SW 1271 (cell line): ENCODE data around the gene NIPAL4.
A peak's percentile ranks its signal among the peaks of the same experiment; 100 is the strongest.
"Not testable (repeated sequence)": the region's sequence is repeated elsewhere in the genome, so short reads cannot be mapped to it uniquely, and the experiment has no call there.

ENCODE experiments used
- DNase-seq, 2 experiments: peaks; one replicate each; lab custom pipeline; 2025; lab: John Stamatoyannopoulos, UW

Gene NIPAL4

DNA sequence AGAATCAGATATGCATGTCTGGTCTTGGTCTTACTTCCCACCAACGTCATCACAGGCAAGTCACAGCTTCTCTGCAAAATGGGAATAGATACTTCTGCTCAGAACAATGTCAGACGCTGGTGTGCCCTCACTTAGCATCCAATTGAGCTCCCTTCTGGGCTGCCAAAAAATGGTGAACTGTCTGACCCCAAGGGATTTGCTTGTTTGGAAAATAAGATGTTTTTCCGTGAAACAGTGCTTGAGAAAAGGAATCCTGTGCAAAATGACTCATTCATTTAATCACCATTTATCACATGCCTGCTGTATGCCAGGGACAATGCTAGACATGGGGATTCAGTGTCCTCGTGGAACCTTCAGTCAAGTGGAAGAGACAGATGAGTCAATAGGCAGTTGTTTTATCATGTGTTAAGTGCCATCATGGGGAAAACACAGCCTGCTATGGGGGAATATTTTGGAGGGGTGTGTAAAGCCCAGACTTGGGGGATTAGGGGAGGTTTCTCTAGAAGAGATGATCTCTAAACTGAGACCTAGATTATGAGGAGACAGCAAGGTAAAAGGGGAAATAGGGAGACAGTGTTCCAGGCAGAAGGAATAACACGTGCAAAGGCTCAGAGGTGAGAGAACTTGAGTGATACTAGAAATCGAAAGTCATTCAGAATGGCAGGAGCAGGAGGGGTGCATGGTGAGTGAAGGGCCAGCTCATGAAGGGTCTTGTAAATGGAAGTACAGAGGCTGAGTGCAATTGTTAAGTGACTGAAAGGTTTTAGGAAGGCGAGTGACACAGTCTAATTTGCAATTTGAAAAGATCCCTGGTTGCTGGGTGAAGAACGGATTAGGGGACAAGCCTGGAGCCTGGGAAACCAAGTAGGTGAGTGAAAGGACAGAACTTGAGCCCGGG is 3.9 kb downstream of the NIPAL4 start:
- DNase-seq = no peak

DNA sequence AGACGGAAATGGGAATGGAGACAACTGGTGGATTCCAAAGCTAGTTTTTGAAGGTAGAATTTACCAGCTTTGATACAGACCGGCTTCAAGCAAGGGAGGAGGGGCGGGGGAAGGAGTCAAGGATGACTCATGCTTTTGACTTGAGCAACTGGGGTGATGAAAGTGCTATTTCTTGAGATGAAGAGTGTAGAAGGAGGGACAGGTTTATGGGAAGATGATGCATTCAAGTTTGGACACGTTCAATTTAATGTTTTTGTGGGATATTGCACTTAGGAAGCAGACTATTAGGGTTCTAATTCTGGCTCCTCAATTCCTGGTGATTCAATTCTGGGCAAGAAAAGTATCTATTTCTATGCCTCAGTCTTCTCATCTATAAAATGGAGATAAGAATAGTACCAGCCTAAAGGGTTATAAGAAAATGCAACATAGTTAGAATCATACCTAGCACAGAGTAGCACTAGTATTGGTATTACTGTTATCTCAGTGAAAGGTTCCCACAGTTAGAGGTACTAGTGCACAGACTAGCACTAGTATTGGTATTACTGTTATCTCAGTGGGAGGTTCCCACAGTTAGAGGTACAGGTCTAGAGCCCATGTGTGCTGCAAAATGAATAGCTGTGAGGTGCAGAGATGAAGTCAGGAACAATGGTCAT is 4.6 kb downstream of the NIPAL4 start:
- DNase-seq = peak in 1 of 2 experiments; percentile 31

DNA sequence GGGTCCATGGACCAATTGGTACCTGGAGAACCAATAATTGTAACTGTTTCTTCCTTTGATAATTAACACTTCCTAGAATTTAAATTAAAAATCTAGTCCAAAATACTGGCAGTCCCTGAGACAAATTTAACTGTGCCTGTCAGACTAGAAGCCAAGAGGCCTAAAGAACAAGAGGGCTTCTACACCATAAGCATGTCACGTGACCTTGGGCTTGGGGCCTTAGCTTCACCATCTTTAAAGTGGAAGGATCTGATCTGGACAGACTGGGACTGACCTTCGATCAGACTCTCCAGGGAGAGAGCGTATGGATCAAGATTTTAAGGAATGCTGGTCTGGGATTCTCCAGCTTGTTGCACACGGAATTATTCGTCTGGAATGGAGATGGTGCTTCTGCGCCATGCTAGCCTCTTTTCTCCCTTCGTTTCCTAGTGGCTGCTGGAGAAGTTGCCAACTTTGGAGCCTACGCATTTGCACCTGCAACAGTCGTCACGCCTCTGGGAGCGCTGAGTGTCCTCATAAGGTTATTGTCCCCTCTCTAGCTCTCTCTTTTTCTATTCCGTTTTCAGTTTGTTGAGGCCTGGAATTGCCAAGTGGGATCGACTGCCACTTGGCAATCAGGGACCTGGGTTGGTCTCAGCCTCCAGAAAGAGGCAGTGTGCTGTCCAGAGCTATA is 8.4 kb downstream of the NIPAL4 start:
- DNase-seq = no peak

DNA sequence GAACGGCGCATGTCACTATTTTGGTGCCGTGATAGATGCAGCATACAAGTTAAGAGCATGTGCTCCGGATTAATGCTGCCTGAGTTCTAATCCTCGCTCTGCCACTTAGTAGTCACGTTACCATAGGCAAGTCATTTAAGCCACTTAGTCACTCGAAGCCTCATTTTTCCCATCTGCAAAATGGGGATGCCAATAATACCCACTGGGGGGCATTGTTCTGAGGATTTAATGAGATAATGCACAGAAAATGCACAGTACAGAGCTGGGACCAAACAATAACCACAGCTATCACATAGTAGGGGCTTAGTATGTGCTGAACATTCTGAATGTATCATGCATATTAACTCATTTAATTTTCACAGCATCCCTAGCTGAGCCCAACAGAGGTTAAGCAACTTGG is 9.1 kb downstream of the NIPAL4 start:
- no peak for DNase-seq

DNA sequence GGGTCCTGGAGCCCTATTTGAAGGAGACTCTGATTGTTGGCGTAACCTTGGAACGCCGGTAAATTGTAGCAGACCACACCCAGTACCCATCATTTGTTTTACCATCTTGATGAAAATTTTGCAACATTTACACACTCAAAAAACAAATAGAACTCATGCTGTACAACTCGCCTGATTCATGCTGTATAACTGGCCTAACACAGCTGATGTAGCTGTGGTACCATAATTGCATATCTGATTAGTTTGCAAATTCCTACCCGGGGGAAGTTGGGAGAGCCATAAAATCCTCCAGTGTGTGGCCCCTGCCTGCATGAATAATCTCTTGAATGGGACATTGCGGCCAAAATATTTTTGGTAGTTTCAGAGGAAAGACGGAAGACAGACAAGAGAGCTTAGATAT is 9.7 kb downstream of the NIPAL4 start:
- no peak for DNase-seq

DNA sequence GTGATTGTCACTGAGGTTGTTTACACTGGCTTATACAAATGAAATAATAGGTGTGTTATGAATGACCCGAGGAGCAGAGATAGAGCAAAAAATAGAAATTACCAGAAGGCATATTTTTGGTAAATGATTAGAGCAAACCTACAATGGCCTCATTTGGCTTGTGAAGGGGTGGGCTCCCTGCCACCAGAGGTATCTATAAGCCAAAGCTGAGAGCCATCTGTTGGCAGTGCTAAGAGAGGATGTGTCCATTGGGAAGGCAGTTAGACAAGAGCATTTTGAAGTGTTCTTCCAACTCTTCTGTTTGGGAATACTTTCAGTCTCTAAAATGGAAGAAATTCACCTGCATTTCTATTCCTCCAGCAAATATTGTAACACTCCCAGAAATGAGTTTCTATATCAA is 10.6 kb downstream of the NIPAL4 start:
- no peak for DNase-seq

DNA sequence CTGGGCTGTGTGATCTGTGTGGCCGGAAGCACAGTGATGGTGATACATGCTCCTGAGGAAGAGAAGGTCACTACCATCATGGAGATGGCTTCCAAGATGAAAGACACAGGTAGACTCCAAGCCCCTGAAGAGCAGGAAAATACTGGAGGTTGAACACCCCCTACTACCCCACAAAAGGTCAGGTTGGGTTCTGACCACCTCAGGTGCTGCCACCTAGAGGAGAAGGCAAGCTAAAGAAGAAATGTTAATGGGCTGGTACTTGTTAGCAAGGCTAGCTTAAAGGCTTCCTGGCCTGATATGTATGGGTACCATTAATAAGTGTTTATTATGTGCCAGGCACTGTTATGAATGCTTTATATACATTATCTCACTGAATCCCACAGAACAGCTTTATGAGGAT is 11.7 kb downstream of the NIPAL4 start:
- DNase-seq = peak in 1 of 2 experiments; percentile 56

DNA sequence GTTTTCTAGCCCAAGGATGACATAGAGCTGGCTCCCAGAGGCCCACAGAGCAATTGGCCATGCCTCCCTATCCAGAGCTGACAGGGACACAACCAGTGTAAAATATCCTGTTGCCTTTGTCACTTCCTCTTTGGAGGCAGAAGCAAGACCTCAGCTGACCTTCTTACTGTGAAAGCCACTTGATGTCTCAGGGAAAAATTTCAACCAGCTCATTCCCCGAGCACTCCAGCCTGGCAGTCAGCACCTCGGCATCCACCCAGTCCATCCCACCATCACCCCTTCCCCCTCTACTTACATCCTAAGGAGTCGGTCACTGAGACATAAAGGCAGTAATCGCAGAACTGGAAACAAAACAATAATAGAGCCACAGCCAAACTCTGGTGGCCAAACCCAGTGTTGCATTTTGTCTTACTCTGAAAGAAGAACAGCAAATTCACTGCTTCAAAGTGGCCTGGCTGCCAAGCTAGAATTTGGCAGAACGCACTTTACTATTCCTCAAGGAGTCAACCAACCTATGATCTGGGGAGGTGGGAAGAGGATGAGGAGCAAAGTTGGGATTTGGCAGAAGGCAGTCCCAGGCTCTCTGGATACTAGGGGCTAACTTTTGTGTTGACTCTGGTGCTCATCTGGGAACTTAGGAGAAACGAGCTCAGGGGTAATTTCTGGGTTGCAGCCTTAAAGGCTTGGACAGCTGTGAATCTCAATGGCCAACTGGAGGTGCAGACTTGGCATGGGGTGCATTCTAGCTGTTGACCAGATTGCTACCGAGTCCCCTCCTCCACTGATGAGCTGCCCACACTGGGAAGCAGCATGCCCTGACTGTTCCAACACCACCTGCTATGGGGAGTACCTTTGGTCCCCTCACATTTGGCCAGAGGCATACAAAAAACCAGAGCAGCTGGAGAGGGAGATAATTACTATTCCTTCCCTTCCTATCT is 13.6 kb downstream of the NIPAL4 start:
- peak in 1 of 2 experiments; percentile 29 for DNase-seq

DNA sequence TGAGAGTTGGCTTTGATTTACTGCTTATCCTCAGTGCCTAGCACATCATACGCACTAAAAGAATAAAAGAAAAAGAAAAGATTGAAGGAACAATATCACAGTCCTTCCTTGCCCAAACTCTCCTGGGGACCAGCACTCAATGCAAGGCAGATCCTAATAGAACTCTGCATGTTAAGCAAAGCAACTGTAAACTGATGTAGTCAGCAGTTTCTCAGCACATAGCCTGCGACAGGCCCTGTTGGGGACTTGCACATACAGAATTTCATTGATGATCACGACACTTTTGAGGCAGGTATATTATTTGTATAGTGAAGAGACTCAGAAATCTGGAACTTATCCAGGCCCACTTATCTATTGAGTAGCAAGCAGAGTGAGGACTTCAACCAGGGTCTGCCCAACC is 15.4 kb downstream of the NIPAL4 start:
- DNase-seq = no peak

DNA sequence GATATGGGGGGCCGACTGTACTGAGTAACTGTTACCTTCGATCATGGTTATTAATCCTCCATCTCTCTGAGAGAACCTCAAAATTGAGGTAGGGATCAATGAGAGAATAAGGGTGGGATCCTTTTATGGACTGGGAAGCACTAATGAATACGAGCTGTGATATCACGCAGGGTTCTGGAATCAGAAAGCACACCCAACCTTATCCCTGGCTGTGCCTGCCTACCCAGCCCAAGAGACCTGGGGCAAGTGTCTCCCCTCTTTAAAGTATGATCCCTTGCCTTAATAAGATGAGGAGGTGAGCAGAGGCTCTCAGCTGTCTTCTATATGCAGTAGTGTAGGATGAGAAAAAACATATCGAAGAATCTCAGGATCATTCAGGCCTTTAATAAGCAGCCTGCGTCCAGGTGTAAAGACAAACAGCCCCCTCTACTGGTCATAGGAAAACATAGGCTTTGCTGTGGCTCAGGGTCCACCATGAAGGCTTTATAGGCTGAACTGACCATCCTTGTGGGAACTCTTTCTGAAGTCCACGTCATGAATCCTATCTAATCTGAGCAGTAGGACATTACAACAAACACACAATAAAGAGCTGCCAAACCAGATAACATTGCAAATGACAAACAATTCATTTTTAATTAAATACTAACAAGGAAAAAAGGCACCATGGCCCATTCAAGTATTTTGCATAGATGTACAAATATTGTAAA is 16.8 kb downstream of the NIPAL4 start:
- peak; percentile 29 to 80 for DNase-seq

DNA sequence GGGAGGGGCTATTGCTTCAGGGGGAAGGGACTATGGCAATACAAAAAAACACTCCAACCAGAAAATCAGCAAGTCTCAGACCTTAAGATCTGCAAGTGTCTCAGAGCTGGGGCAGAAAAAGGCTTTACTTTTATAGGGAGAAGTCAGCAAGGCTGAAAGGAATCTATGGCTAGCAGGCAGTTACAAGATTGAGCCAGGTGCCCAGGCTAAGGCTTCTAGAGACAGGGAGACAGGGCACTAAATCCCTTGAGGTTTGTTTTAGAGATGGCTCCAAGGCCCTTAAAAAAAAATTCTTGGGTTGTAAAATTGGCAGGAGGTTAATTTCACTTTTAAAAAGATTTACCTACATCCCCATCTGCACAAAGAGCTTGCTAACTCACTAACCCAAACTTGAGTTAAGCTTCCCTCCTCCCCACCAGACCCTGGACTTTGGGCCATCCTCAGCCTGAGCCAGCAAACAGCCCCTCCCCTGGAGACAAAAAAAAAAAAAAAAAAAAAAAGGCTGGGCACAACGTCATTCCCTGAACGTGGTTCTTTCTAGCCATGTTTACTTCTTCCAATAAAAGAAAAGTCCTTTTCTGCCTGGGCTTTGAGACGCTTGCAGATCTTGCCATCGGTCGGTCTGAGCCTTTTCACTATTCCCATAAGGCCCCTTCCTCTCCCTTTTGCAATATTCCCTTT is 17.9 kb downstream of the NIPAL4 start:
- no peak for DNase-seq

DNA sequence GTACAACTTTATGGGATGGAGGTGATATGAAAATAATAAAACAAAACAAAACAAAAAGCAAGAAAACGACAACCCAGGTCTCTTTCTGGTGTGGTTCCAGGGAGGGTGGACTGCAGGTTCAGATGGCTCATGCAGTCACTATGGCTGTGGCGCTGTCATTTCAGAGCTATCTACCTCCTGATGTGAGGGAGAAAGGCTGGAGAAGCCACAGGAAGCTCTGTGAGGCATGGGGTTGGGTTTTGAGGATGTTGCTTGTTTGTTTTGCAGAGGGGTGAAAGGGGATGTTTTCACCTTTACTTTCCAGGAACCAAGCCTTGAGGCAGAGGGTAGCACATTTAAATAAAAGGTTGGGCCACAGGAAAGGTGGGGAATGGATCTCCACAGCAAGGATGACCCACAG is 18.7 kb downstream of the NIPAL4 start:
- no peak for DNase-seq

DNA sequence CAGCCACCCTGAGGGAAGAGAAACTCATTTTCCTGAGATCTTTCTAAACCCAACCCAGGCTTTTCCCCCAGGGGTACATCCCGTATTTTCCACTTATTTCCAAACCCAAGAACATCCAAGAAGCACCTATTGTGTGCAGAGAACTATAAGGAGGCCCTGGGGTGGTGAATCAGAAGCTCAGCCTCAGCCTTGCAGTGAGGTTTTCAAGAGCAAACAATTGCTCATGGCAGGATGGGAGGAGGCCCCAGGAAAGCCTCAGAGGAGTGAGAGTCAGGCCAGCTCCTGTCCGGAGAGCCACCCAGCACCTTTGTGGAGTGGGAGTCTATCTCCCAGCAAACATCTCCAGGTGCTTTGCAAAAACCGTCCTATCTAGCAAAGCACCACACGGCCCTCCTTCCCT is 19.2 kb downstream of the NIPAL4 start:
- no peak for DNase-seq

DNA sequence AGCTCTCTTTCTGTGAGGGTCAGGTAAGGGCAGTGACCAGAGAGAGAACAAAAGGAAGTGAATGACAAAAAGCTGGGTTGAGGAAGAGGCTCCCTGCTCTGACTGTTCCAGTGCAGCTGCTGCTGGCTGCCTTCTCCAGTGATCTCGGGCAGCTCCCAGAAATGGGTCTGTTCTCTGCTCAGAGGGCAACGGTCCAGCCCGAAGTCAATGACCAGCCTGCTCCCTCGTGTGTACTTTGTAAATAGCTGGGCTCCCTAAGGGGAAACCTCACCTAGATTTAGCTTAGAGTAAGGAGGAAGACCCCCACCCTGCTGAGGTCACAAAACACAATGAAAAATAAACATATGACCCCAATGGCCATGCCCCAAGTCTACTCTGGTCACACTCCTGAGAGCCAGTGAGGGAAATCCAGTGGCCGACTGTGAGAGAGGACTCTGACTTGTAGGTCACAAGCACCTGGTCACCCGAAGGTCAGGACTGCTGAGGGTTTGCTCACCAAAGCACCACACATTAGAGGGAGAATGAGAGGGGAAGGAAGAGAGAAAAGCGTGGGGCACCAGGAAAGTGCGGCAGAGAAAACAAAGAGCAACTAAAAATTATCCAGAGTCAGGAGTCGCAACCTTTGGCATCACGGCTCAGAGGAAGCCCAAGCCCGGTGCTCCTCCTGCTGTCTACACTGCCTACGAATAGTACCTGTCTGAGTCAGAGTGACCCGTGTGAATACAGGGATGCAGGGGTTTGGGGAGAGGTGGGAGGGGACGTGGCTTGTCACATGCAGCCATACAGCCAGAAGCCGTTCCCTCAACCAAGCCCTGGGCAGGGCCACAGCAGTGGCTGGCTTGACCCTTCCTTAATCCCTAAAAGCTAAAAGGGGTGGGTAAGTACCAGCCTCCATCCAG is 19.8 kb downstream of the NIPAL4 start:
- DNase-seq = no peak

DNA sequence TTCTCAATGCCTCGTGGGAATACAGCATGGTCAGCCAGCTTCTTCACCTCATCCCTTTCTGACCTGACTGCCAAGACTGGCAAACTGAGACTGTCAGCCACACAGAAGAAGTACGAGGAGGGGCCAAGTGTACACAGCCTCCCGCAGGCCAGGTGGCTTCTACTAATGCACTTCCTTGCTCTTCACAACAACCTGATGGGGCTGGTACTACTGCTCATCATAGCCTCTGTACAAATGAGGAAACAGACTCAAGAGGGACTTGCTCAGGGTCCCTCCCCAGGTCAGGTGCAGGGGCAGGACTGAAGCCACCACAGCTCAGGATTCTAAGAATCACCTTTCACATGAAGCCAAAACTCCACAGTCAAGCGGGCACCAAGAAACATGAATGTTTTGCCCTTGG is 21.3 kb downstream of the NIPAL4 start:
- DNase-seq = no peak

DNA sequence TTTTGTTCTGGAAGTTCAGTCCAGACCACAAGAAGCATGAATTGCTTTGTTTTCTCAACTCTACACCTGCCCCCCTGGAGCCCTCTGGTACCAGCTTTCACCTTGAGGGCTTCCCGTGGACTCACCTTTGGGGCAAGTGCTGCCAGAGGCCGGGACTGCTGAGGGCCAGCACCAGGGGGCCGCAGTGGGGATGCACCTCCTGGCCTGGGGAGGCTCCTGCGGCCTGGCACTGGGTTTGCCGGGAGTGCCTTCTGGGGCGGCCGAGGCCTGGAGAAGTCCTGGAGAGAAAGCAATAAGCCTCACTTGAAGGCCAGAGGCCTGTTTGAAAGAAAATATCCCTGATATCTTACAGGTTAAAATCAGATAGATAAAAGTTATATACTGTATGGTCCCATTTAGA is 21.7 kb downstream of the NIPAL4 start:
- no peak for DNase-seq

DNA sequence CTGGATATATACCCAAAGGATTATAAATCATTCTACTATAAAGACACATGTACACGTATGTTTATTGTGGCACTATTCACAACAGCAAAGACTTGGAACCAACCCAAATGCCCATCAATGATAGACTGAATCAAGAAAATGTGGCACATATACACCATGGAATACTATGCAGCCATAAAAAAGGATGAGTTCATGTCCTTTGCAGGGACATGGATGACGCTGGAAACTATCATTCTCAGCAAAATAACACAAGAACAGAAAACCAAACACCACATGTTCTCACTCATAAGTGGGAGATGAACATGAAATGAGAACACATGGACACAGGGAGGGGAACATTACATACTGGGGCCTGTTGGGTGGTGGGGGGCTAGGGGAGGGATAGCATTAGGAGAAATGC is 22.7 kb downstream of the NIPAL4 start:
- DNase-seq = not testable (repeated sequence)

DNA sequence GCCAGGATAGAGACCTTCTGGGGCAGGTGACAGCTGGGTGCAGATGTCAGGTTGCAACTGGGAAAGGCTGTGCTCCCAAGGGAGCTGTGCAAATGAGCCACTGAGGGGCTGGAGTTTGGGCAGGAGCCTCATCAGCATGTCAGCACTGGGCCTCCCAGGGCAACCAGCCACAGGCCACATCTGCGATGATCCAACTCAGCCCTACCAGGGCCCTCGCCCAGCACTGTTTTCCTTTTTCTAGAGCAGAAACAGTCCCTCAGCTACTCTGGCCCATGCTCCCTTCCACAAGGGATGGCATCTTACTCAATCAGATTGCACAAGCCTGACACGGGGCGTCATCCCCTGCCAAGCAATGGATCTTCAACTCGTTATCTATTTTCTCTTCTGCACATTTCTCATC is 24.8 kb downstream of the NIPAL4 start:
- DNase-seq = no peak

DNA sequence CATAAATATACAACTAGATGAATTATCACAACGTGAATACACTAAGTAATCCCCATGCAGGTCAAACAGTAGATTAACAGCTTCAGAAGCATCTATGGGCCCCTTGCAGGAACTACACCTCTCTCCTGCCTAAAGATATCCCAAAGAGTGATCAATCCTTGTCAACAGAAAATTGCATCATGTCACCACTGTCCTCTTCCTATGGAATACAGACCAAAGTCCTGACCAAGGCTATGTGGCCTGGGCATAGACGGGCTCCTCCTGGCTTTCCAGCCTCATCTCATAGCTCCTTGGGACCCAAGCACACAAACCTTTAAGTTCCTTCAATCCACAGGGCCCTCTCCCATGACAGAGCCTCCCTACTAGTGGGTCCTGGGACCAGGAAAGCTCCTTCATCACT is 25.3 kb downstream of the NIPAL4 start:
- no peak for DNase-seq

DNA sequence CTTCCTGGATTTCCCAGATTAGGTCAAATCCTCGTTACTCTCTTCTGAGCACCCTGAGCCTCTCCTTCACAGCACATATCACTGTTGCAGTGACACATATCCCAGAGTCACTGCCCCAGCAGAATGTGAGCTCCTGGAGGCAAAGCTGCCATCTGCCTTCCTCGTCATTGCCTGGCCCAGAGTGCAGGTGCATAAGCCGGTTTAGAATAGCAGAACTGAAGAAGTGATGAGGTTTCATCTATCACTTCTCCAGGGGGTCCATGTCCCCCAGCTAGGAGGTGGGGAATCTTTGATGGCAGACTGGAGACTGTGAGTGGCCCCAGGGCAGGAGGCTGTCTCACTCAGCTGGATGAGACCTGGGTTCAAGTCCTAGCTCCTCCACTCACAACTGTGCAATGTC is 25.8 kb downstream of the NIPAL4 start:
- no peak for DNase-seq
